K562 (cell line): ENCODE results near the gene EPHA1. TPM values are rescaled to one million over a fixed set of nuclear protein-coding genes. Genes with fewer than 3 reads are reported as not detected.

ENCODE experiments used
- EWSR1 ChIP-seq: fragments of 450-650 bp; IDR thresholded peaks from 2 replicates; pipeline ENCODE4 v1.6.1; 2018; ENCODE audit warnings: borderline replicate concordance, mild to moderate bottlenecking, low read depth, moderate library complexity; ENCODE audit not compliant: partially characterized antibody
- FOXK1 ChIP-seq: sonication (generic); formaldehyde crosslinking; IDR thresholded peaks from 2 replicates; pipeline ENCODE4 v1.8.0; 2022; ENCODE audit warnings: missing genetic modification reagents, mild to moderate bottlenecking, borderline replicate concordance
- GABPB2 ChIP-seq: fragments of 250-450 bp; sonication (Bioruptor Pico); conservative IDR thresholded peaks from 2 replicates; pipeline ENCODE4 v1.5.1; 2021; ENCODE audit warnings: mild to moderate bottlenecking
- GATAD2B ChIP-seq: fragments of 450-650 bp; IDR thresholded peaks from 2 replicates; pipeline ENCODE4 v1.6.1; 2017; ENCODE audit warnings: mild to moderate bottlenecking, borderline replicate concordance
- GTF3C2 ChIP-seq: IDR thresholded peaks from 3 replicates; pipeline ENCODE4 v1.6.1; 2011; ENCODE audit warnings: borderline replicate concordance, mild to moderate bottlenecking, moderate library complexity; ENCODE audit not compliant: insufficient read length; ENCODE audit errors: extremely low read depth
- KLF13 ChIP-seq: fragments of 450-650 bp; IDR thresholded peaks from 2 replicates; pipeline ENCODE4 v1.6.1; 2016; ENCODE audit warnings: missing genetic modification characterization, low read depth, mild to moderate bottlenecking, missing compliant biosample characterization, moderate library complexity, borderline replicate concordance
- NCOA2 ChIP-seq, 2 experiments: fragments of 450-650 bp; IDR thresholded peaks; 2 replicates each; pipeline ENCODE4 v1.6.1; 2018; ENCODE audit warnings: mild to moderate bottlenecking in 2 of 2, moderate library complexity in 1 of 2; ENCODE audit not compliant: partially characterized antibody in 2 of 2
- NCOR1 ChIP-seq: fragments of 450-650 bp; IDR thresholded peaks from 2 replicates; pipeline ENCODE4 v1.6.1; 2016; ENCODE audit warnings: mild to moderate bottlenecking, moderate library complexity
- NRF1 ChIP-seq, 2 experiments: fragments of 450-650 bp; IDR thresholded peaks in 1 of 2; conservative IDR thresholded peaks in 1 of 2; 2 replicates each; pipeline ENCODE4 v1.6.1; 2014; ENCODE audit warnings: mild to moderate bottlenecking in 2 of 2
- OTX1 ChIP-seq: fragments of 450-650 bp; formaldehyde crosslinking; IDR thresholded peaks from 2 replicates; pipeline ENCODE4 v1.4.0; 2022; ENCODE audit warnings: mild to moderate bottlenecking
- RAD21 ChIP-seq, 2 experiments: fragments of 250-450 bp in 1 of 2; fragments of 450-650 bp in 1 of 2; sonication (Bioruptor Pico) in 1 of 2; formaldehyde crosslinking in 1 of 2; IDR thresholded peaks in 1 of 2; conservative IDR thresholded peaks in 1 of 2; 2 replicates each; pipeline versions ENCODE4 v1.4.0 to v1.8.0; 2020 to 2022; ENCODE audit warnings: mild to moderate bottlenecking in 2 of 2, moderate library complexity in 1 of 2
- RBM17 ChIP-seq: fragments of 200-400 bp; formaldehyde crosslinking; IDR thresholded peaks from 2 replicates; pipeline ENCODE4 v1.6.1; 2017; ENCODE audit warnings: low read depth, mild to moderate bottlenecking, low read length, borderline replicate concordance
- SREBF2 ChIP-seq: sonication (generic); formaldehyde crosslinking; IDR thresholded peaks from 2 replicates; pipeline ENCODE4 v1.4.0; 2020; ENCODE audit warnings: mild to moderate bottlenecking, missing genetic modification reagents
- TAF9B ChIP-seq: fragments of 450-650 bp; IDR thresholded peaks from 2 replicates; pipeline ENCODE4 v1.6.1; 2018; ENCODE audit warnings: mild to moderate bottlenecking; ENCODE audit not compliant: partially characterized antibody
- UBTF ChIP-seq, 2 experiments: IDR thresholded peaks; 2 replicates each; pipeline ENCODE4 v1.6.1; 2012; ENCODE audit warnings: improper control_type of control experiment in 2 of 2, low read depth in 2 of 2, low read length in 2 of 2, borderline replicate concordance in 1 of 2
- ZKSCAN8 ChIP-seq: fragments of 200-800 bp; sonication (Bioruptor generic); IDR thresholded peaks from 2 replicates; pipeline ENCODE4 v1.6.1; 2016; ENCODE audit warnings: missing genetic modification characterization, missing compliant biosample characterization
- ZNF224 ChIP-seq: sonication (generic); formaldehyde crosslinking; IDR thresholded peaks from 2 replicates; pipeline ENCODE4 v1.8.0; 2022; ENCODE audit warnings: mild to moderate bottlenecking, missing genetic modification reagents
- ZNF431 ChIP-seq: sonication (generic); formaldehyde crosslinking; IDR thresholded peaks from 2 replicates; pipeline ENCODE4 v1.8.0; 2022; ENCODE audit warnings: mild to moderate bottlenecking, missing genetic modification reagents
- ZNF668 ChIP-seq: fragments of 250-450 bp; sonication (Bioruptor Pico); IDR thresholded peaks from 2 replicates; pipeline ENCODE4 v1.8.0; 2022; ENCODE audit warnings: mild to moderate bottlenecking, inconsistent platforms
- ZNF830 ChIP-seq: fragments of 250-450 bp; sonication (Bioruptor Pico); IDR thresholded peaks from 2 replicates; pipeline ENCODE4 v1.5.0; 2021; ENCODE audit warnings: mild to moderate bottlenecking
- polyA plus RNA-seq, 8 experiments: library from polyadenylated mRNA; depleted of rRNA in 4 of 8; stranded (reverse) in 5 of 8; unstranded in 3 of 8; fragments of >200 nt; fragmentation: Nextera tagmentation in 2 of 8; fragmentation: Illumina TruSeq in 1 of 8; extraction: Ambion mirVana in 2 of 8; extraction: Trizol in 1 of 8; gene quantifications; 2 replicates each; pipeline versions ENCODE4 v1.2.1 to v1.2.3, GENCODE V29; 2011 to 2014; ENCODE audit warnings: inconsistent platforms in 1 of 8, missing spikeins in 1 of 8
- total RNA-seq, 7 experiments: library from RNA; depleted of rRNA in 6 of 7; stranded (reverse); fragments of >200 nt in 6 of 7; fragmentation: Illumina TruSeq in 2 of 7; extraction: Trizol in 2 of 7; gene quantifications; 2 replicates each; pipeline versions ENCODE4 v1.2.1 to v1.2.3, GENCODE V29; 2011 to 2021; ENCODE audit warnings: low replicate concordance in 1 of 7

Gene EPHA1
- total and polyA plus RNA-seq, 9 of the 15 experiments (the other 6 are each of a cell fraction or from before 2014, with no cell fraction given): 0.22 to 0.57 (median 0.32) TPM; not detected in 6

- no peak for TF ChIP-seq GTF3C2
- TF ChIP-seq NRF1 (conservative IDR thresholded peaks at IDR 0.05 in 1 of 2, IDR thresholded peaks at IDR 0.05 in 1 of 2): peak; percentile 62 to 69; a peak in 3 of 4 replicates
- peak; percentile 47 to 49 for TF ChIP-seq RAD21 (CRISPR knock-in tag; conservative IDR thresholded peaks at IDR 0.05 in 1 of 2, IDR thresholded peaks at IDR 0.05 in 1 of 2)
- no peak for TF ChIP-seq NCOR1
- TF ChIP-seq ZNF431 (CRISPR knock-in tag): no peak
- no peak for TF ChIP-seq FOXK1 (CRISPR knock-in tag)
- TF ChIP-seq NCOA2 (IDR thresholded peaks at IDR 0.05; ENCODE audit: partially characterized antibody in 2 of 2): no peak
- TF ChIP-seq ZKSCAN8 (CRISPR knock-in tag): no peak
- no peak for TF ChIP-seq GABPB2
- TF ChIP-seq ZNF830 (CRISPR knock-in tag): no peak
- no peak for TF ChIP-seq SREBF2 (CRISPR knock-in tag)
- no peak for TF ChIP-seq ZNF224 (CRISPR knock-in tag)
- TF ChIP-seq RBM17: no peak
- TF ChIP-seq KLF13 (tag): no peak
- TF ChIP-seq GATAD2B: no peak
- no peak for TF ChIP-seq OTX1 (CRISPR knock-in tag)
- no peak for TF ChIP-seq TAF9B
- TF ChIP-seq EWSR1: no peak
- TF ChIP-seq ZNF668 (CRISPR knock-in tag): no peak
- no peak for TF ChIP-seq UBTF (IDR thresholded peaks at IDR 0.05; ENCODE audit: borderline replicate concordance in 1 of 2, low read depth in 2 of 2, low read length in 2 of 2)
Observed at GRCh38 chr7:143380260-143380645, 28.4 kb downstream of the EPHA1 start (continued).
